Stimulated activated CD4-positive, alpha-beta T cell treated with anti-CD3 and anti-CD28 coated beads, Interleukin-1b, Interleukin-23, amount 100 ng/mL, for 1 hour (primary cell): ENCODE results near the gene HIVEP3.

Experiments used
- DNase-seq, 2 donors: peaks; one replicate each; pipeline ENCODE4 v3.0.0-alpha.2; 2020; ENCODE audit warnings: low read depth in 2 of 2

Gene HIVEP3

DNA sequence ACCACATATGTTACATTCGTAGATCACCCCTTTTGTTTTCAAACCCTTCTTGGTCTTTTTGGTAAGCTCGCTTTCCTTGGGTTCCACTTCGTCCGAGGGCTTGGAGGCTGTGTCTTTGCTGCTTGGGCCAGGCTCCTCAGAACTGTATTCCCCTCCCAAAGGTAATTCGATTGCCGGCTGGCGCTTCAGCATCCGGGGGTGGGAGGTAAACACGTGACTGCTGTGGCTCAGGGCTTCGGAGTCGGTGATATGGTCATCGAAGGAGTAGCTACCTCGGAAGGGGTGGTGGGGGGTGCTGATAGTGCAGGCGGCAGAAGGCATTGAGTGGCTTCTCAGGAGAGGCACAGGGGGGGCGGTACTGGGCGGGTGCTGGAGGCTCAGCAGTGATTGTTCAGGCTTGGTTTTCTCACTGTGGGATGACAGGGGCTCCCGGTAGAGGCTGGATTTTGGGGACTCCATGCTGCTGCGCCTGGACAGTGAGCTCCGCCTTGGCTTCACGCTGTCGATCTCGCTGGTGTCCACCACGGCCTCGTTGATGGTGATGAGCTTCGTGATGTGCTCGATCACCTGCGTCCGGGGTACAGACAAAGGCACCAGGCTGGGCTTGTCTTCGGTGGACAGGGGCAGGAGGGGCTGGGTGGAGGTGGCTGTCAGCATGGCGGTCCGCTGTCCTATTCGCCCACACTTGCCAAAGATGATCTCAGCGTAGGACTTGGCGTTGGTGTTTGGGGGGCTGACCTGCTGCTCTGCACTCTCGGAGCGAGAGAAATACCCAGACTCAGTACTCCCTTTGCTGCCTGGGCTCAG lies 335.7 kb downstream of the HIVEP3 start:
- no peak for DNase-seq

DNA sequence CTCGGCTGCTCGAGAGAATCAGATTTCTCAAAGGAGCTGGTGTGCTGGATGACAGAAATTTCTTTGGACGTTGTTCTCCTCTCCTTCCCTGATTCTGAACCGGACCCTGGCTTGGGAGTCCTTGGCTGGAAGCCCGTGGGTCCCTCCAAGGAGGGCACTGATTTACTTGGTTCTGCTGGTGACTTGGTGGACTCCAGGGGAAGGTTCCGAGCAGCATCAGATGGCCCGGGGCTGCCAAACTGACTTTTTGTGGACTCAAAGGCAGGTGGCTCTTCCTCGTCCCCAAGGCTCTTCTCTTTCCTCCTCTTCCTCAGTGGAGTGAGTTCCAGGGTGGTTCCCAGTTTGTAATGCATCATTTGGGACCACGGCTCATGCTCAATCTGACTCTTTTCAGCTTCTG lies 336.4 kb downstream of the HIVEP3 start:
- no peak for DNase-seq

DNA sequence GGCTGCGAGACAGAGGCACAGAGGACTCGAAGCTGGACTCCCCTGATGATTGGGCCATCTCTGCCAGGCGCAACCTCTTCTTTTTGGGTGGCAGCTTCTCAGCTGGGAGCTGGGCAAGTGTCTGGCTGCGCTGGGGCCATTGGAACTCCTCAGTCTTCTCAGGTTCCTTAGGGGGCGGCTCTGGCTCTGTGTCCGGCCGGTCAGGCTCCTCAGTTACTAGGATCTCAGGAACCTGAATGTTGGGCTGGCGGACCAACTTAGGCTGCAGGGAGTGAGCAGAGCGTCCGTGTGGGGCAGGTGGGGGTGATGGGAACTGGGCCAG lies 336.8 kb downstream of the HIVEP3 start:
- no peak for DNase-seq

DNA sequence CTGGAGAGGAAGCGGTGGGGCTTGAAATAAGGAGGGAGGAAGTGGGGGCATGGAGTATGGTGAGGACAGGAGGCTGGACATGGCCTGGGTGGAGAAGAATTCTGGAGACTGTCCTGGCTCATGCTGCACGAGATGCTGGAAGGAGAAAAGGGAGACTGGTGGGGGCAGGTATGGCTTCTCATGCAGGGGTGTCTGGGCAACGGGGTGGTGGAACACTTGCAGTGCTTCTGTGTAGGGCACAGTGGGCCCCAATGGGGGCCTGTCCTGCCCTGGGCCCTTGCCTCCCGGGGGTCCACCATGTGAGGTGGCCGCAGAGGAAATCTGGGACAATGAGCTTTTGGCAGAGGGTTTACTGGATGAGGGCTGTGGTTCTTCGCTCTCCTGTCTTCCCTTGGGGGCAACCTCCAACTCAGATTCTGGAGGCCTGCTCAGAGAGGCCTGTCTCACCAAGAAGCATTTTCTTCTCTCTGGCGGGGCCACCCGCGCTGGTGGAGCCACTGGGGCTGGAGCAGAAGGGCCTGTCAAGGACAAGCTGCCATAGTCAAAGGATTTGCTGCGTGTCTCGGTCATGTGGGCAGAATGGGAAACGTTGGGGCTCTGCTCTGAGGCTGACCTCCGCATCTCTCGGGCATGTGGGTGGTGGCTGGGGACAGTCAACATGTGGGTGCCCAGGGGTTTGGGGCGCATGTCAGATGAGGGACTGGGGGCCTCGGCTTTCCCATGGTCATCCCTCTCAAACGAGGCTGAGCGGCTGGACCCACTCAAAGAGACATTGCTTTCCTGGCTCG lies 337.3 kb downstream of the HIVEP3 start:
- DNase-seq: no peak

DNA sequence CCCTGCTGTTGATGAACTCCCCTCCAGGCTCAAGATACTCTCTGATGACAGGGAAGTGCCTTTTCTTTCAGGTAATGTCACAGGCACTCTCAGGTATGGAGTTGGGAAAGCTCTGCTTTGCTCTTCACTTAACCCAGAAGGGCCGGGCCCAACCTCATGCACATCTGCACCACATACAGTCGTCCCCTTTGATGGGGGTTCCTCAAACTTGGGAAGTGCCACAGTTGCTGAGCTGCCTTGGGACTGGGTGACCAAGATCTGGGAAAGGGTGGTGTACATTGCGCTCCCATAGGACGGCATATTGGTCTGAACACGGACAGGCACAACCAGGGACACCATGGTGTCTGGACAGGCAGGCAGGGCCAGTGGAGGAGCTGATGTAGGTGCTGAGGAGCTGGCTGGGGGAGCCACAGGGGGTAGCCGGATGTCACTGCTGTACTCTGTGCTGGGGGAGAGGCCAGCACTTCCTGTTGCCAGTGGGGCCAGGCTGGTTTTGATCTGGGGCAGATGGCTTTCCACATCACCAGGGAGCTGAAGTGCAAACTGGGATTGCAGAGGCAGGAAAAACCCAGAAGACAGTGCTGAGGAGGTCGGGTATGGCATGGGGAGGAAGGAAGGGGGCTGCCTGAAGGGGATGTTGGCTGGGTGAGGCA lies 338.1 kb downstream of the HIVEP3 start:
- DNase-seq: no peak

DNA sequence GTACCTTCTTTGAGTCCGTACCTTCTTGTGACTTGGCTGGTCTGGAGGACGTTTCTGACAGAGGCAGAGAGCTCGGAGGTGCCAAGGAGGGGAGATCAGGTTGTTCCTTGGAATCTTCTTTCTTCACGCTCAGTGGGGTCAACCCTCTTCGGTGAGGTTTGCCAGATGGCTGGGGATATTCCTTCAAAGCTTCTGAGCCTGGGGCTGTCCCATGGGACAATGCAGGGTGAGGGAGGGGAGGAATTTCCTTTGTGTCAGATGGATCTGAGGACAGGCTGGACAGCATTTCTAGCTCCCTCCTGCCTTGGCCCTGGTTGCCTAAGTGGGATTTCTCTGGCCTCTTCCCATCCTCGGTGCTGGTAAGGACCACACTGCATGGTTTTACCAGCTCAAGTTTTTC lies 338.7 kb downstream of the HIVEP3 start:
- DNase-seq: no peak

DNA sequence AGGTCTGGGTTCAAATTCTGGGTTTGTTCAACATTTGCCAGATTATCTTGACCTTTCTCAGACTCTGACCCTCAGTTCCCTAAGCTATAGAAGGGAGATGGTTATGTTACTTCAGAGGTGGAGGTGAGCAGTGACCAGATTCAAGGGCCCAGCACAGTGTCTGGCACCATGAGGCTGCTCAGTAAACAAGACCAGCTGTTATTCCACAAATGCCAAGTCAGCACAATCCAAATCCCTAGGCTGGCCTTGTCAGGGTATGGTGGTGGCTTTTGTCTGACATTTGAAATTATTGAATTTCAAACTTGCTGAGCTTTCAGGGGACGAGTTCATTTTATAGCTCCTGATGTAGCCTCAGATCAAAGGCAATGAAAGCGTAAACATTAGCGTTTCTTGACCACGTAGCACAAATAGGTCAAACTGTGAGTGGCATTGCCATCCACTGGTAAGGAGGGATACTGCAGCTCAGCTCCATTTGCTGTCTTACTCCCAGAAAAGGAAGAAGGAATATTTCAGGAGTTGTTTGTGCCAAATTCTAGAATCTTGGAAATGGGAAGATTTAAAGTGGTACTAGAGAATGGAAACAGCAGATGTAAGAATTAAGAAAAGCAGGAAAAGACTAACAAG lies 339.9 kb downstream of the HIVEP3 start:
- no peak for DNase-seq

DNA sequence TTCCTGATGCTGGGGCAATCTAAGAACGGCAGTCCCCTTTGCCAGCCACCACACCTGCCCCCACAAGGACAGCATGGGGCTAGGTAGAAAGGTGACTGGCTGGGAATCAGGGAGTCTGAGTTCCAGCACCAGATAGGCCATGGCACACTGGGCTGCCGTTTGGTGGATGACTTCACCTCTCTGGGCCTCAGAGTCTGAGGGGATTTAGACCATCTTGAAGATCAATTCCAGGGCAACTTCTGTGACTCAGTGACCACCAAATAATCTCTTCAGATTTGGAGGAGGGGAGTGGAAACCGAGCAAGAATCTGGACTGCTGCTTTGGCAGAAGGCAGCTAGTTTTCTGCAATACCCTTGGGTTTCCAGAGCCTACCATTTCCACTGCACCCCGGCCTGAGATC lies 342.1 kb downstream of the HIVEP3 start:
- DNase-seq: no peak

DNA sequence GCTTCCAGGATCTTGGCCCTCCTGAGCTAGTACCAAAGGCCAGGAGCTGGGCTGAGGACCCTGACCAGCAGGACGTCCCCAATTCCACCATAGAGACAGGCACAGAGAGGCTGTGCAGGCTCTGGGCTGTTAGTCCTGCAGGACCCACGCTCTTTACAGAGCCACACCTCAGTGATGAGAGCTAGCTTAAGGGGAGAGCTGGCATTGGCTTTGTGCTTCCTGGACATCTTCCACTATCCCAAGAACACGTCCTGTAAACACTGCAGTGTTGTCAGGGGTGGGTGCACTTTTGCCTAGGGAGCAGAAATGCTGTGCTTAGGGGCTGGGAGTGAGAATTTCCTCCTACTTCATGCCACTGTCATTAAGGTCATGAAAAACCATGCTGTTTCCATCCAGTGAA lies 342.5 kb downstream of the HIVEP3 start:
- no peak for DNase-seq

DNA sequence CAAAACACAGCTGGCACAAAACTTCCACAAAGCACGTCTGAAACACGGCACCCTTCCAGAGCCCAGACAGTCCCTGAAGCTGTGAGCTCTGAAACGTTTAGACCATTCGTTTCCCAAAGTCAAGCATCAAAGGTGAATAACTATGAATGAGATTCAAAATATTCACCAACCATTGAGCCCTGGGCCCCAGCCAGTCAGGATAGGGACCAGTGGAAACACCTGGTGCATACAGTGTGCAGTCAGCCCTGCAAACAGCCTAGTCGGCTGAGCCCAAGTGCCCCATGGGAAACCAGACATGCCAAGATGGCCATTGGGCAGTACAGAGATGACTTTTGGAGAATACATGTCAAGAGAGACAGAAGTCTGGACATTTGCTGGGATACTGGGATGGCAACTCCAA lies 343.9 kb downstream of the HIVEP3 start:
- DNase-seq: no peak

DNA sequence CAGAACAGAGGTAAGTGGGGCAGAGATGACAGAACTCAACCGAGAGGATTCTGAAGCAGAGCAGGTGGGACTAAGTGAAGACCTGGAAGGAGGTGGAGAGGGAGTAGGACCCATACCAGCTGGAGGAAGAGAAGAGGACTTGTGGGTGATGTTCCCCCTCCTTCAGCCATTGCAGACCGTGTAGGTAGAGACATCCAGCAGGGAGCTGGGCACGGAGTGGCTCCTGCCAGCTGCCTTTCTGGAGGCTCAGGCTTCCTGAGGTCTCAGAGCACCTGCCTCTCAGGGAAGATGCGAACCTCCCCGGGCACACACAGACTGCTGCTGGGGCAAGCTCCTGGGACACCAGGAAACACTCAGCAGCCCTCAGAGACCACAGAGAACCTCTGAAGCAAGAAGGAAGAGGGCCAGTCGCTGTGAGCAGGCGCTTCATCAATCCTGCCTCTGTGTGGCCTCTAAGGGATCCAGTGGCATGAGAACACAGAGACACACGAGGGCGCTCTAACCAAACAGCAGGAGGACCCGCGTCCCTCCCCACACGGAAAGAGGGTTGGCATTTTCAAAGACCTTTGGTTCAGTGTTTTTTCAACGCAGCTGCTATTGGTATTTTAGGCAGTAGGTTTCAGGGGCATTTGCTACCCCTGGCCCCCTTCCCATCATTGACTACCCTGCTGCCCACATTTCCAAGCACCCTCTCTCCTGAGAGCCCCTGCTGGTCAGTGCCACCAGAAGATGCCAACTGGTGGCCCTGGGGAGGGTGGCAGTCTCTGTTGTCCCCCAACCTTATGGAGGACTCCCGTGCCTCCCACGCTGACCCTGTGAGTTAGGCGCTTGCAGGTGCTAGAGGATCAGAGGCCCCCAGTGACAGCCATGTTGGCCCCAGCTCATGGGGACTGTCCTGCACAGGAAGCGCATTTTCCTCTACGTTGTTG lies 344.7 kb downstream of the HIVEP3 start:
- peak; percentile 56 to 63 for DNase-seq

DNA sequence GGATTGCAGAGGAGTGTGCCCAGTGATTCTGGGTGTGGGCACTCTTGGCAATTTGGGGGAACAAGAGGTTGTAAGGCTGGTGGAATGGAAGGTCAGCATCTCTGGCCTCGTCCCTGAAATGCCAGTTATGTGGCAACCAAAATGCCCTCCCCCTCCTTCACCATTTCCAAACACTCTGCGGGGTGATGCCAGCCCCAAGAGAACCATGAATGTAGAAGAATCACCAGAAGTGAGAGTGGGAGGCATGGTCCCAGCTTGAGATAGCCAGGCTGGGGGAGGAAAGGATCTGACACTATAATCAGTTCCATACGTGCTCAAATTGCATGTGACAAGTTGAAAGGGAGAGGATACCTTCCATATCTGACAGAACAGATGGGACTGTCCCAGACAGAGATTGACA lies 345.5 kb downstream of the HIVEP3 start:
- no peak for DNase-seq

DNA sequence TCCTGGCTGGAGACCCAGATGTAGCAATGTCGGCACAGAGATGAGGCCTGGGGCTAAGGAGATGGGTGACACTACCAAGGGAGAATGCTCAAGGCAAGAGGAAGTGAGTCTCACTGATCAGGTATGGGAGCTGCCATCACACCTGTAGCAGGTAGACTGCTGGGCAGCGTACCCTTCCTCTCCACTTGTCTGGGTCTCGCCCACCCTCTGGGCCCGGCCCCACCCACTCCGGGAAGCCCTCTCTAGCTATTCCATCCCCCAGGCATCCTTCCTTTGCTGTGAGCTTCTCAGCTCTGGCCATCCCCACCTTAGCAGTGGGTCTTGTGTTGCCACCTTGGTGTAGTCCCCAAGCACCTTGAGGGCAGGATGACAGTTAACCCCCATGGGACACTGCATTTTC lies 346.5 kb downstream of the HIVEP3 start:
- DNase-seq: no peak

DNA sequence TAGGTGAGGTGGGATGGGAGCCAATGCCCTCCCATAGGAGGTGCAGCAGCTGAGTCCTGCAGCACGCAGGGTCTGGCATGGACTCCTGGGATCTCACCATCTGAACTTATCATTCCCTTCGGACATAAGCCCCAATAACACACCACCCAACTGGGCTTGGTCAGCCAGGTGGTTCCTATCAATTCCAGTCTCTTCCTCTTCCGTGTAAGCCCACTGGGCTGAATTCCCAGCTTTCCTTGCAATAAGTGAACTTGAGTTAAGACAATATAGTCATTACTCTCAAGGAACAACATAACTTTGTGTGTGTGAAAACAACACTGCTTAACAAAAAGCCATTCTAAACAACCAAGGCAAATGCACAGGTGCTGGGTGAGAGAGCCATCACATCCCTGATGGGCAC lies 347.7 kb downstream of the HIVEP3 start:
- DNase-seq: no peak

DNA sequence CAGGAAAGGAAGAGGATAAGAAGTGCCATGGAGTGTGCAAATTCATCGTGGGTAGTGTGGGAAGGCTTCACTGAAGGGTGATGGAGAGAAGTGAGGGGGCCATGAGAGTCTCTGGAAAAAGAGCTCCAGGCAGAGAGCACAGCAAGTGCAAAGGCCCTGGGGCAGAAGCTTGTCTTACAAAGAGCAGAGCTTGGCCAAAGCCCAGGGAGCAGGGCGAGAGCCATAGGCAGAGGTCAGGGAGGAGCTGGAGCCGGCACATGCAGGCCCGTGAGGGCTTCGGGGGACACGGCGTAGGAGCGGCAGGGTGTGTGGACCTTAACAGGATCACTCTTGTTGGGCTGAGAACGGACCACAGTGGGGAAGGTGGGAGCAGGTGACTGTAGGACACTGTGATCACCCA lies 350.5 kb downstream of the HIVEP3 start:
- DNase-seq: no peak

DNA sequence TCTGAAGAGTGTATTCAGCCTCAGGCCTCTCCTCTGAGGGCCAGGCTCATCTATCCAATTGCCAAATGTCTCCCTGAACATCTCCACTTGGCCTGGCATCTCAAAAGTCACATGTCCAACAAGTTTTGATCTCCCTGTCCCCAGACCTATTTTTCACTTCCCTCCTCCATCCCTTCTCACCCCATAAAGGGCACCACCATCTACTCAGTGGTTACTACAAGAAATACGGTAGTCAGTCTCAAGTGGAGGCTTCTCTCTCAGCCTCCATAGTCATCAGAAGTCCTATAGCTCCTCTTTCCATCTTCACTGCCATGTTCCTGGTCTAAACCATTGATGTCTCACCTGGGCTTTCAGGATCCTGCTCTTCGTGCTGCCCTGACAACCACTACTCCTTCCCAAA lies 351.8 kb downstream of the HIVEP3 start:
- no peak for DNase-seq

DNA sequence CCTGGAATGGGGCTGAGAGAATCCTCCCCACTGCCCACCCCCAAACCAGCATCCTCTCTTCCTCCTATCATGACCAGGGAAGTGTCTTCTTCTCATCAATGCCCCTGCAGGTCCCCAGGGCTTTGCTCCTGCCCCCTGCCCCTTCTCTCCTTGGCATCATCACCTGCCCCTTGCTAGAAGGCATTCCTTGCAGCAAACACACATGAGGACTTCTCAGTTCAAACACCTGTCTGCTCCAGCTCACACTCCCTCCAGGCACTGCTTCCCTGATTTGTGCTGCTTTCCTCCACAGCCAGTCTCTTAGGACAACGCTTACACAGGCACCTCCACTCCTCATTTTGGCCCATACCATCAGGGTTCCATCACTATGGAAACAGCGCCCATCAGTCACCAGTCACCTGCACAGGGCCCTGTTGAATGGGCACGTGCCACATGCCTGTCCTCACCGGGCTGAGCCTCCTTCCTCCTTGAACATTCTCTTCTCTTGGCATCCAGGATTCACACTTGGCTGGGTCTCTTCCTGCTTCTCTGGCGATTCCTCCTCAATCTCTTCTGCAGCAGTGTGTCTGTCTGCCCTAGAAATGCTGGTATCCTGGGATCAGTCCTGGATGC lies 352.3 kb downstream of the HIVEP3 start:
- no peak for DNase-seq

DNA sequence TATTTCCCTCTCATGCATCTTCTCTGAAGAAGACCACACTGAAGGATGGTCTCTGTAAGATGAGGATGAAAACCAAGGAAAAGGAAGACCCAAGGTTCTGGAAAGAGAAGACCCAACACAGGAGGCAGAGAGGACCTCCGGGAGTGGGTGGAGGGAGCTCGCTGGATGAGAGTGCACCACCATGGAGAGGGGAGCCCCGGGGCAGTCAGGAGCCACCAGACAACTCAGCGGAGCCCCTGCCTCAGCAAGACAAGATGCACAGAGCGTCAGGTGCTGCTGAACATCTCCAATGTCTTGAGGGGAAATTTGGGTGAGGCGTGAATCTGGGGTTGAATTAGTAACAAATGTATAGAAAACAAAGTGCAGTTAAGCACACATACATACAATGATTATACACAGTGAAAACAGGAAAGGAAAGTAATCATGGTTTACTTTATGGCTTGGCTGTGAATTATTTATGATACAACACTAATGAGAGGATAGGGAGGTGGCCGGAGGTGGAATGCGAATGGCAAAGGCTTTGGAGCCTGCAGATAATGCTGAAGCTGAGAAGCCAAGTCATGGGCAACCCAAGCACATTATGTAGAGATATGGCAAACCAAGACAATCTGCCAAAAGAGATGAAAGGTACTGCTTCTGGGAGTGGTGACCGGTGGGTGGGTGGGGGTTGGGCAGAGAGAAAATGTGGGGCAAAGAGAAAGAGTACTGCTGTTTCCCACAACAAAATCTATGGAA lies 353.8 kb downstream of the HIVEP3 start:
- DNase-seq: no peak

DNA sequence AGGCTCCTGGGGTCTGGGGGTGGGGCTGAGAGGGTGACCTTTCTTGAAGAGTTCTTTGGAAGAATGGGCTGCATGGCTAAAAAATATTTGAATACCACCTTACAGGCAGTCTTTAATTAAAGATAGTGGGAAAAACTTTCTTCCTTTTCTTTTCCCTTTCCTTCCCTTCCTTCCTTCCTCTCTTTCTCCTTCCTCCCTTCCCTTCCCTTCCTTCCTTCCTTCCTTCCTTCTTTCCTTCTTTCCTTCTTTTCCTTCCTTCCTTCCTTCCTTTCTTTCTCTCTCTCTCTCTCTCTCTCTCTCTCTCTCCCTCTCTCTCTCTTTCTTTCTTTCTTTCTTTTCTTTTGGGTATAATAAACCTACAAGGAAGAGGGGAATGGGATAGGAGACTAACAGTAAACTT lies 356.4 kb downstream of the HIVEP3 start:
- no peak for DNase-seq

DNA sequence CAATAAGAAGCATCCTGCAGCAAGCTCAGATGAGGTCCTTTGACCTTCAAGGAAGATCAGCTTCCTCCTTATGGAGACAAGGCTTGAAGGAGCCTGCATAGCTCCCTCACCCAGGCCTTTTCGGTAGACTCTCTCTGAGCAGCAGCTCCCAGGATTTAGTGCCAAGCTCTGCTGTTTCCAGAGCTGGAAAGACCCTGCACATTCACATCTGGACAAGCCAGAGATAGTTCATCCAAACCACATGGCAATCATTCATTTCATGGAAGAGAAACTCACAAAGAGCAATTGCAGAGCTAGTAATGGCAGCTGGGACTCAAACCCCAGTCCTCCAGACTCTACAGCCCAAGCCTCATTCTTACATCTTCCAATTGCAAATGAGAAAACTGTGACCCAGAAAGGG lies 357.8 kb downstream of the HIVEP3 start:
- no peak for DNase-seq
